Activated CD8-positive, alpha-beta memory T cell treated with anti-CD3 and anti-CD28 coated beads, Interleukin-2, amount 50 U/mL, for 48 hours (primary cell): ENCODE measurements around the gene HSP90AB1.
"Not testable (repeated sequence)": the region's sequence is repeated elsewhere in the genome, so short reads cannot be mapped to it uniquely, and the experiment has no call there.

Experiments used
- DNase-seq: peaks from one replicate; pipeline ENCODE4 v3.0.0-alpha.2; 2020

Gene HSP90AB1

GRCh38 chr6:44222486-44223318 is 24.2 kb upstream of the HSP90AB1 start:
- no peak for DNase-seq

GRCh38 chr6:44223319-44224028 is 23.4 kb upstream of the HSP90AB1 start, which contains the start of gene SLC29A1:
Gene SLC29A1, plus strand, starts transcription at chr6:44223595. Its CDS starts 3,719 bp downstream, at chr6:44227314.
- DNase-seq, result peak; percentile 91

DNA sequence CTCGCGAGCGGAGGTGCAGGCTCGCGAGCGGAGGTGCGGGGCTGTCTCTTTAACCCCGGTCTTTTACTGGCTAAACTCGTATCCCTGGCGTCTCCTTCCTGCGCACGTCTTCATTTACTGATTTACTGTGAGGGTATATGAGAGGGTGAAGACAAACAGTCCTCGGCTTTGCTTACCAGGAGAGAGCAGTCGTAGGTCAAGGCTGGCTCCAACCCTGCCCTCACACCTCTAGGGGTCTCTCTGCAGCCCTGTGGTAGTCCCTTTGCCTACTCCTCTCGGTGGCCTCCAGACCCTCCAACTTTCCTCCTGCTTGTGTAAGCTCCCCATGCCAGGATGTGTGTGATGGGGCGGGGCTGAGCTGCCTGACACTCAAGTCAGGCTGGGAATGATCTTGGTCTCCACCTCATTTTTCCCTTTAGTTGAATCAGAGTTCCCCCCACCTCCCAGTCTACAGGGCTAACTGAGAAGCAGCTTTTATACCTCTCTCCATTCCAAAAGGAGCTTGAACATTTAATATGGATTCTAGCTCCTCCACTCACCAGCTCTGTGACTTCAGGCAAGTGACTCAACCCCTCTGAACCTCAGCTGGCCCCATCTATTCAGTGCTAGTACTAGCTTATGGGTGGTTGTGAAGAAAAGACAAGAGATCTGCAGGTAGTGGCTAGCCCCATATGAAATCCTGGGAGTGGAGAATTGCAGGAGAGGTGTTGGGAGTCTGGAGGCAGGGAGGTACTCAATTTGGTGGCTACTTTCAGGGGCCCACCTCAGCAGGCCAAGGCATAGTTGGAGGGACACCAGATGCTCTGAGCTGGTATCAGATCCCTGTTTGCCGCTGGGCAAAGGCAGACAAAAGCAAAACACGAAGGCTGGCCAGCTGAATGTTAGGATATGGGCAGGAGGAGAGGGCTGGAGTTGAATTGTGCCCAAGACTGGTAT is 22.6 kb upstream of the HSP90AB1 start:
- DNase-seq, result peak; percentile 77

DNA sequence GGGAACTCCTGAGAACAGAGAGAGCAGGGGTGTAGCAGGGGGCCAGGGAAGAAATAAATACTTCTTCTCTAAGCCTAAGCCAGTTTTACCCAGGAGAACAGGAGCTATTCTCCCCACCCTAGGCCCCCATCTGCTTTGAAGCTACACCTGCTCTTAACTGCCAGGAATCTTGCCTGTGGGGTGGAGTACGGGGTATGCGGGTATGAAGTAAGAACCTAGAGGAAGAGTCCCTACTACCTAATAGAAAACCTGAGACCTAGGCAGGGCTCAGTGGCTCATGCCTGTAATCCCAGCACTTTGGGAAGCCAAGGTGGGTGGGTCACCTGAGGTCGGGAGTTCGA is 22.0 kb upstream of the HSP90AB1 start:
- DNase-seq, result no peak

DNA sequence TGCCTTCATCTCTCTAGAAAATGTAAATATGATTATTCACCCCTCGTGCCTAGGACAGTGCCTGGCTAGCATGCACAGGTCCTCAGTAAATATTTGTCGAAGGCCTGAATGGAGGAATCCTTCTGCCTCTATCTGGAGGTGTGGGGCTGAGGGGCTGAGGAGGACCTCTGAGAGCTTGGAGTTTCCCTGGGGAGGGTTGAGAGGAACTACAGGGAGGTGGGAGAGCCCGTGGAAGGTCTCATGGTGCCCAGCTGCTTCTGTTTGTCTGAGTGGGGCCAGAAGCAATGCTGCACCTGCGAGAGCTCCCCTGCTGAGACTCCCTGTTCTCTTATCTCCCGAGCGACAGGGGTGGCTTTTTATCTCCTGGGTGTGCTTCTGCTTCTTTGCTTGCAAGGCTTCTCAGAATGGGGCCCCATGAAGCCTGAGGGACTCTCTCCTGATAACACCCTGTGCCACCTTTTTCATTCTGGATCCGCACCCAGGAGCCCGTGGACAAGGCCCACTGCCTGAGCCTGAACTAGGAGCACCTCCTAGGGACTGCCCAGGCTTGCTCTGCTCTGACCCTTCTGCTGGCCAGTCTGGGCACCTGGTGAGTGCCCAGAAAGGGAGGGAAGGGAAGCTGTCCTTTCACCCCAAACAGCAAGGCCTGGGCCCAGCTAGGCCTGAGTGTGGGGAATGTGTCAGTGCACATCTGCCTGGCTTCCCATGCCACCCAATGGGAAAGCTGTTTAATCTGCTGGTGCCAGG is 21.1 kb upstream of the HSP90AB1 start:
- no peak for DNase-seq

GRCh38 chr6:44226368-44227147 is 20.3 kb upstream of the HSP90AB1 start:
- DNase-seq, result no peak

- no peak for DNase-seq
These were observed 19.6 kb upstream of the HSP90AB1 start for GRCh38 chr6:44227148-44227793.

DNA sequence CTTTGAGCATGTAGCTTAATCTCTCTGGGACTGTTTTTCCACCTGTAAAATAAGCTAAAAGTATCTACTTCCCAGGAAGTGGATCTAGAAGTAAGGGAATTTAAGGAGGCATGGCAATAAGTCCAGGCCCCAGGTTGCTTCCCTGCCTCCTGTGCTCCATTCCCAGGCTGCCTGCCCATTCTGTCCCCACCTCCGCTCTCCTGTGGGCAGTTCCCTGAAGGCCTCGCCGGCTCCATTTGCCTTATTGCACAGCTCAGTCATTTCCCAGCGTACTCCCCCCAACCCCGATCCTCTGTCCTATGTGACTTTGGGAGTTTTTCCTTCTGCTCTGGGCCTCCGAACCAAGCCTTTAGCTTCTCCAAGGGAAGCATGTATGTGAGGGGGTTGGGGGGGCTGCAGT is 18.9 kb upstream of the HSP90AB1 start:
- DNase-seq, result no peak

DNA sequence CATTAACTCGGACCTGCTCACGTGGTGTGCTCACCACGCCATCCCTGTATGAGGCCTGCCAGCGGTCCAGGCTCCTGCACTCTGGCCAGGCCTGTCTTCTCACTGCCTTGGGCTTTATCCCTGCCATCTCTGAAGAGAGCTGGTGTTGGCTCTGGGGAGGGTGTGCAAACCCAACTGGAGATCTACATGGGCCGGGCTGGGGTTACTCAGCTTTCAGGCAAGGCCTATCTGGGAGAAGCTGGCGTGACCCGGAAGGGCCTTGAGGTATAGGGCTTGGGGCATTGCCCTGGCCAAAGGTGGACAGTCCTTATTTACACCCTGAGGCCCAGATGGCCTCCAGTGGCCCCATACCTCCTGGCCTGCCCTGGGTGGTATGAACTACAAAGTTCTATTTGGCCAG is 18.5 kb upstream of the HSP90AB1 start:
- no peak for DNase-seq

DNA sequence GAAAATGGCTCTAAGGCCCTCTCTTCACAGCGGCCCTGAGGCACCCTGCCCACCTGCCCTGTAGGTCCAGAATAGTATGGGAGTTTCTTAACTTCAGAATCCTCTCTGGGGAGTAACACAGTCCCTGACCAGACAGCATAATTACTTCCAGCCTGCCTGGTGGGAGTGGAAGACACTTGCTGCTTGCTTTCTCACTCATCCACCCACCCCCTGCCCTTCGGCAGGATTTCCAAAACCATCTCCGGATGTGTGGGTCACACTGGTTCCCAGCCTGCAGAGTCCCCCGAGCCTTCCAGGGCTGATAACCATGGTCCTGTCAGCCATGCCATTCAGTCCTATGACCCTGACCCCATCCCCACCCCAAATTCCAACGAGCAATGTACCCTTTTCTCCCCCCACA is 18.1 kb upstream of the HSP90AB1 start:
- no peak for DNase-seq

- no peak for DNase-seq
These were observed 17.4 kb upstream of the HSP90AB1 start for GRCh38 chr6:44229376-44230033.

- DNase-seq, result no peak
These were observed 16.7 kb upstream of the HSP90AB1 start for GRCh38 chr6:44230034-44230675.

DNA sequence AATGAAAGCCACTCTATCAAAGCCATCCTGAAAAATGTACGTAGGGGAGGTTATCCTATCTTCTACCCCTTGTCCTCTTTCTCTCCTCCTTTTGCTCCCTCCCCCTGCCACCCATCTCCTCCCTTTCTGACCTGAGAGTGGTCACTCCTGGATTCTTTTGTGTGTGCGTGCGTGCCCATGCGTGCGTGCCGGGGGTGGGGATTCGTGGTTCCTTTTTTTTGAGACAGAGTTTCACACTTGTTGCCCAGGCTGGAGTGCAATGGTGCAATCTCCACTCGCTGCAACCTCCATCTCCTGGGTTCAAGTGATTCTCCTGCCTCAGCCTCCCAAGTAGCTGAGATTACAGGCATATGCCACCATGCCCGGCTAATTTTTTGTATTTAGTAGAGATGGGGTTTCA is 15.5 kb upstream of the HSP90AB1 start:
- not testable (repeated sequence) for DNase-seq

DNA sequence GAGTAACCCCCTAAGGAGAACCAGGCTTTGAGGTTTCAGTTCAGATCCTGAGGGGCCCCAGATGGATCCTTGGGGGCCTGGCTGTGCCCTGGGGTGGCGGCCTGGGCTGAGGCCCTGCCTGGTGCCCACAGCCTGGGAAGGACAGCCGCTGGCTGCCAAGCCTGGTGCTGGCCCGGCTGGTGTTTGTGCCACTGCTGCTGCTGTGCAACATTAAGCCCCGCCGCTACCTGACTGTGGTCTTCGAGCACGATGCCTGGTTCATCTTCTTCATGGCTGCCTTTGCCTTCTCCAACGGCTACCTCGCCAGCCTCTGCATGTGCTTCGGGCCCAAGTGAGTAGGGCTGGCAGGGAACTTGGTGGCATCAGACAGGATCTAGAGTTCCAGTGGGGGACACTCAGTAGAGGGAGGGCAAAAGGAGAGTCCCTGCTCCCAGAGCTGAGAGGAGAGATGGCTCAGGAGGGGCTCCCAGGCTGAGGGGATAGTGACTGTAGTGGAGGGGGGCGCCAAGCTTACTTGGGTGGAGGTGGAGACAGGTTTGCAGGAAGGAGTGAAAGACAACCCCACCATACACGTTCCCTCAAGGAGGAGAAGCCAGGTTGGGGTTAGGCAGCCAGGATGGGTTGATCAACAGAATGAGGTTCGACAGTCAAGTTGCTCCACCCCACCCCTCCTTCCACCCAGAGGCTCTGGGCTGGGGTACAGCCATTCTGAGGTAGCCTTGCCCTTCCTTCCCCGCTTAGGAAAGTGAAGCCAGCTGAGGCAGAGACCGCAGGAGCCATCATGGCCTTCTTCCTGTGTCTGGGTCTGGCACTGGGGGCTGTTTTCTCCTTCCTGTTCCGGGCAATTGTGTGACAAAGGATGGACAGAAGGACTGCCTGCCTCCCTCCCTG is 14.0 kb upstream of the HSP90AB1 start:
- no peak for DNase-seq

DNA sequence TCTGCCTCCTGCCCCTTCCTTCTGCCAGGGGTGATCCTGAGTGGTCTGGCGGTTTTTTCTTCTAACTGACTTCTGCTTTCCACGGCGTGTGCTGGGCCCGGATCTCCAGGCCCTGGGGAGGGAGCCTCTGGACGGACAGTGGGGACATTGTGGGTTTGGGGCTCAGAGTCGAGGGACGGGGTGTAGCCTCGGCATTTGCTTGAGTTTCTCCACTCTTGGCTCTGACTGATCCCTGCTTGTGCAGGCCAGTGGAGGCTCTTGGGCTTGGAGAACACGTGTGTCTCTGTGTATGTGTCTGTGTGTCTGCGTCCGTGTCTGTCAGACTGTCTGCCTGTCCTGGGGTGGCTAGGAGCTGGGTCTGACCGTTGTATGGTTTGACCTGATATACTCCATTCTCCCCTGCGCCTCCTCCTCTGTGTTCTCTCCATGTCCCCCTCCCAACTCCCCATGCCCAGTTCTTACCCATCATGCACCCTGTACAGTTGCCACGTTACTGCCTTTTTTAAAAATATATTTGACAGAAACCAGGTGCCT is 13.3 kb upstream of the HSP90AB1 start:
- DNase-seq, result no peak

- no peak for DNase-seq
These were observed 12.5 kb upstream of the HSP90AB1 start for GRCh38 chr6:44234101-44235025.

DNA sequence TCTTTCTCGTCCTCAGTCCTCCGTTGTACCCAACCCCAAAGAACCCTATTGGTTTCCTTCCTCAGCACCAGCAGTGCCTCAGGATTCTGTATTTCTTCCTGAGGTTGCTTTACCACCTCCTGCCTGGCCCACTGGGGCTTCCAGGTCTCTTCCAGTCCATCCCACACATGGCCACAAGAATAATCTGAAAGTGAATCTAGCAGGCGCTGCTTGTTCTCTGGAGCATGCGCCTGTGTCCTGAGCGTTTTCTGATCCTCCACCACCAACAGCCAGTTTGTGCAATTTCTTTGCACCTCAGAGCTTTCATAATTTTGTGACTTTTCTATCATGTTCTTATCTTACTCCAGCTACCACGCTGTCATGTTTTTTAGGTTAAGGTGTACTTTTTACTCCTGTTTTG is 11.6 kb upstream of the HSP90AB1 start:
- no peak for DNase-seq
